HFFc6 (cell line): ENCODE measurements around the gene FAM83B. TPM values are rescaled to one million over a fixed set of nuclear protein-coding genes. Genes with fewer than 3 reads are reported as not detected.
"Not testable (repeated sequence)": the region's sequence is repeated elsewhere in the genome, so short reads cannot be mapped to it uniquely, and the experiment has no call there.

Experiments
- DNase-seq: peaks from one replicate; pipeline ENCODE4 v3.0.0-alpha.2; 2018
- H3K27ac Mint-ChIP-seq: 2 replicates; pipeline ENCODE4 v1.8.0; 2020; ENCODE audit warnings: mild to moderate bottlenecking, mixed read lengths
- H3K27me3 Mint-ChIP-seq: 2 replicates; pipeline ENCODE4 v1.8.0; 2021; ENCODE audit warnings: mild to moderate bottlenecking, moderate library complexity, mixed read lengths; ENCODE audit not compliant: insufficient read depth
- H3K36me3 Mint-ChIP-seq: 2 replicates; pipeline ENCODE4 v1.8.0; 2021; ENCODE audit warnings: low read depth, mixed read lengths
- H3K4me1 Mint-ChIP-seq: 2 replicates; pipeline ENCODE4 v1.8.0; 2020; ENCODE audit warnings: low read depth, mixed read lengths
- H3K4me3 Mint-ChIP-seq: 2 replicates; pipeline ENCODE4 v1.8.0; 2020; ENCODE audit warnings: mild to moderate bottlenecking, moderate library complexity, mixed read lengths
- H3K9me3 Mint-ChIP-seq: 2 replicates; pipeline ENCODE4 v1.8.0; 2020; ENCODE audit warnings: mild to moderate bottlenecking, mixed read lengths
- CTCF ChIP-seq: fragments of 200-600 bp; sonication (generic); IDR thresholded peaks from 2 replicates; pipeline ENCODE4 v1.5.0; 2021; ENCODE audit warnings: antibody characterized with exemption, mild to moderate bottlenecking
- total RNA-seq, 6 experiments: library from RNA; stranded (reverse); fragmentation: NEBNext Ultra II Directional; extraction: Animal tissue kit (Norgen Biotek cat#: 25700); gene quantifications; 2 replicates in 1 of 6; 3 replicates in 5 of 6; pipeline ENCODE4 v1.2.3, GENCODE V29; 2021

The FAM83B gene
- total RNA-seq, 6 experiments from 2014 or later: not detected

DNA sequence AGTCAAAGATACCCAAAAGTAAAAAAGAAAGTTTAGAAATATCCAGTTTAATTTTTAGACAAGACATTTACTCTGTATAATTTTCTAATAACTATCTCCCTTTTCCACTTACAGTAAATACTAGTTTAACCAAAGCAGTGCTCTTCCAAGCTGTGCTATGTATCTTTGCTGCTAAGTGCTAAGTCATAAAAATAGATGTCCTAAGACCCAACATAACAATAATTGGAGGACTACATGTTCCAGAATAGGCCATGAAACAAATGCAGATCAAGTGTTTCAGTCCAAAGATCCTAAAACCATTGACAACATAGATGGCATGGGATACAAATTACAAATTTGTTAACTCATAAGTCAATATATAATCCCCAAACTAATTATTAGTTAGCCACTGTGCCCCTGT is 111.1 kb downstream of the FAM83B start:
- no peaks in the 10 kb centered on the region for H3K27me3 Mint-ChIP-seq
- H3K36me3 Mint-ChIP-seq: no peaks in the 10 kb centered on the region
- no peaks in the 10 kb centered on the region for H3K4me1 Mint-ChIP-seq
- DNase-seq: no peak
- no peak for TF ChIP-seq CTCF
- peaks cover 7% of the 10 kb centered on the region for H3K9me3 Mint-ChIP-seq
- no peak overlapping the region for H3K27ac Mint-ChIP-seq
- no peak overlapping the region for H3K4me3 Mint-ChIP-seq

DNA sequence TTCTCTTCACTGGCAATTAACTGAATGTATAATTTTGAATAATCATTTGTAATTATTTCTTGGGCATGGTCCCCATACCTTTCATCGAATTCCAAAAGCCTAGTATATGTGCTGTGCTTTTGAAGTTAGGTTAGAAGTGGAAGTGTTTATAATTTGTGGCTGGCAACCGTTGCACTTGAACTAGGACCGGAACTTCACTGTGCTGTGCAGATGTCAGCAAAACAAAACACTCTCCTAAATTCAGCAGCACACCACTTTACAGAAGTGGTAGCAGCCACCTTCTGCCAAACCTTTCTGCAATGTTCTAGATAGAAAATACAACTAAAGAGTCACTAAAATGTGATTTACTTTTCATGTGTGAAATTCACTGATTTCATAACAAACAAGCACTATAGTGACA is 111.9 kb downstream of the FAM83B start:
- no peaks in the 10 kb centered on the region for H3K4me1 Mint-ChIP-seq
- no peak for DNase-seq
- no peaks in the 10 kb centered on the region for H3K27me3 Mint-ChIP-seq
- TF ChIP-seq CTCF: no peak
- no peak overlapping the region for H3K27ac Mint-ChIP-seq
- H3K9me3 Mint-ChIP-seq: peaks cover 7% of the 10 kb centered on the region
- H3K36me3 Mint-ChIP-seq: no peaks in the 10 kb centered on the region
- no peak overlapping the region for H3K4me3 Mint-ChIP-seq

- TF ChIP-seq CTCF: no peak
- Mint-ChIP-seq H3K9me3 (peaks cover 7% of the 10 kb centered on the region), H3K4me3 (no peak overlapping the region), H3K36me3 (no peaks in the 10 kb centered on the region), H3K4me1 (no peaks in the 10 kb centered on the region), H3K27me3 (no peaks in the 10 kb centered on the region), H3K27ac (no peak overlapping the region)
- DNase-seq: no peak
Observed at GRCh38 chr6:54959820-54960219, 113.2 kb downstream of the FAM83B start.

- not testable (repeated sequence) for H3K36me3 Mint-ChIP-seq, H3K27ac Mint-ChIP-seq, DNase-seq, H3K9me3 Mint-ChIP-seq, H3K27me3 Mint-ChIP-seq, H3K4me1 Mint-ChIP-seq, H3K4me3 Mint-ChIP-seq
Observed at GRCh38 chr6:54961372-54961771, 114.8 kb downstream of the FAM83B start.

GRCh38 chr6:54970337-54970736 is 123.8 kb downstream of the FAM83B start:
- H3K9me3 Mint-ChIP-seq: no peaks in the 10 kb centered on the region; the same call in 1 of the 2 replicates
- no peaks in the 10 kb centered on the region; the same call in 1 of the 2 replicates for H3K27me3 Mint-ChIP-seq
- no peak overlapping the region for H3K4me3 Mint-ChIP-seq
- no peaks in the 10 kb centered on the region for H3K4me1 Mint-ChIP-seq
- no peaks in the 10 kb centered on the region for H3K36me3 Mint-ChIP-seq
- no peak for DNase-seq
- TF ChIP-seq CTCF: no peak
- H3K27ac Mint-ChIP-seq: no peak overlapping the region

DNA sequence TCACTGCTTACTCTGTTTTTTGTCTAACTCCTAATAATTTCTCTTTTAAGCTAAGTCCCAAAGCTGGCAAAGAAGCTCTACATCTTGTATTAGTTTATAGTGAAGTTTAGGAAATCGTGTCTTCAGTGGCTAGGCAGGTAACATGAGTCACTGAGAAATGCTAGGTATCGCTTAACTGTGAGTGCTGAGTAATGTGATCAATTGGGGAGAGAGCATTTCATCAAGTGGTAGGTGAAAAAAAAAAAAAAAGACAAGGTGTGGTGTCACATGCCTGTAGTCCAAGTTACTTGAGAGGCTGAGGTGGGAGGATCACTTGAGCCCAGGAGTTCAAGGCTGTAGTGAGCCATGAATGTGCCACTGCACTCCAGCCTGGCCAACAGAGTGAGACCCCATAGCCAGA is 125.3 kb downstream of the FAM83B start:
- H3K4me3 Mint-ChIP-seq: no peak overlapping the region
- no peaks in the 10 kb centered on the region; the same call in 1 of the 2 replicates for H3K9me3 Mint-ChIP-seq
- no peaks in the 10 kb centered on the region for H3K36me3 Mint-ChIP-seq
- TF ChIP-seq CTCF: no peak
- H3K27ac Mint-ChIP-seq: no peak overlapping the region
- DNase-seq: no peak
- no peaks in the 10 kb centered on the region; the same call in 1 of the 2 replicates for H3K27me3 Mint-ChIP-seq
- no peaks in the 10 kb centered on the region for H3K4me1 Mint-ChIP-seq

GRCh38 chr6:54979161-54979560 is 132.6 kb downstream of the FAM83B start:
- DNase-seq, H3K36me3 Mint-ChIP-seq, H3K27me3 Mint-ChIP-seq, H3K4me3 Mint-ChIP-seq, H3K27ac Mint-ChIP-seq: not testable (repeated sequence)
- Mint-ChIP-seq H3K4me1 (peaks cover 18% of the 10 kb centered on the region), H3K9me3 (peaks cover 15% of the 10 kb centered on the region)
